HG02610 (cell line): ENCODE data around the gene OR2A14.
"Not testable (repeated sequence)": the region's sequence is repeated elsewhere in the genome, so short reads cannot be mapped to it uniquely, and the experiment has no call there.

Source experiments
- ATAC-seq: cut with Tn5 transposase; IDR thresholded peaks from one replicate; pipeline ENCODE4 v1.9.1; 2021; ENCODE audit warnings: mild to moderate bottlenecking, moderate library complexity; ENCODE audit not compliant: unreplicated experiment

Gene OR2A14

GRCh38 chr7:144122876-144123275 is at the start of gene OR2A14:
OR2A14 (plus strand) TSS chr7:144123176; CDS start chr7:144129113, 5,937 bp downstream.
- no peak for ATAC-seq

GRCh38 chr7:144074374-144074773 is 48.6 kb upstream of the OR2A14 start:
- no peak for ATAC-seq

GRCh38 chr7:144085978-144086377 is 37.0 kb upstream of the OR2A14 start, which contains the start of gene OR2A12:
OR2A12 (plus strand) TSS chr7:144086278; CDS start chr7:144095108, 8,830 bp downstream.
- no peak for ATAC-seq

- no peak for ATAC-seq
Measured at GRCh38 chr7:144086730-144087129, 36.2 kb upstream of the OR2A14 start.

GRCh38 chr7:144087230-144087629 is 35.7 kb upstream of the OR2A14 start:
- ATAC-seq, result no peak

- no peak for ATAC-seq
Measured at GRCh38 chr7:144090667-144091066, 32.3 kb upstream of the OR2A14 start.

GRCh38 chr7:144098776-144099175 is 24.2 kb upstream of the OR2A14 start:
- ATAC-seq, result no peak

- no peak for ATAC-seq
Measured at GRCh38 chr7:144100607-144101006, 22.4 kb upstream of the OR2A14 start.

- ATAC-seq, result no peak
Measured at GRCh38 chr7:144102041-144102440, 20.9 kb upstream of the OR2A14 start.

GRCh38 chr7:144105211-144105610 is 17.8 kb upstream of the OR2A14 start:
- ATAC-seq, result no peak

GRCh38 chr7:144109283-144109682 is 13.7 kb upstream of the OR2A14 start, which contains the start of gene OR2A2:
OR2A2 (plus strand) TSS chr7:144109583; CDS start chr7:144109583, 0 bp downstream.
- ATAC-seq, result no peak

- ATAC-seq, result no peak
Measured at GRCh38 chr7:144110272-144110671, 12.7 kb upstream of the OR2A14 start.

GRCh38 chr7:144113651-144114050 is 9.3 kb upstream of the OR2A14 start:
- no peak for ATAC-seq

GRCh38 chr7:144118341-144118740 is 4.6 kb upstream of the OR2A14 start:
- no peak for ATAC-seq

GRCh38 chr7:144127714-144128334 is 4.8 kb downstream of the OR2A14 start:
- peak; percentile 99 for ATAC-seq

- ATAC-seq, result not testable (repeated sequence)
Measured at GRCh38 chr7:144129601-144130000, 6.6 kb downstream of the OR2A14 start.

- ATAC-seq, result no peak
Measured at GRCh38 chr7:144130730-144131129, 7.8 kb downstream of the OR2A14 start.

GRCh38 chr7:144132262-144132661 is 9.3 kb downstream of the OR2A14 start:
- ATAC-seq, result no peak

- no peak for ATAC-seq
Measured at GRCh38 chr7:144133307-144133706, 10.3 kb downstream of the OR2A14 start.

GRCh38 chr7:144134116-144134515 is 11.1 kb downstream of the OR2A14 start:
- ATAC-seq, result no peak

- no peak for ATAC-seq
Measured at GRCh38 chr7:144137501-144137900, 14.5 kb downstream of the OR2A14 start.

- no peak for ATAC-seq
Measured at GRCh38 chr7:144142187-144142586, 19.2 kb downstream of the OR2A14 start.

GRCh38 chr7:144144426-144144825 is 21.4 kb downstream of the OR2A14 start:
- ATAC-seq, result no peak
